H1 (cell line): ENCODE data around the gene GIMAP2. TPM values are rescaled to one million over a fixed set of nuclear protein-coding genes. Genes with fewer than 3 reads are reported as not detected.
A peak's percentile ranks its signal among the peaks of the same experiment; 100 is the strongest.

Experiments
- CTCF ChIA-PET: fragments of 300-600 bp; sonication (Branson Sonifier 250); formaldehyde crosslinking; loops from one replicate; lab custom pipeline; 2021; ENCODE audit not compliant: partially characterized antibody; lab: Charles Lee
- POLR2A ChIA-PET: fragments of 300-600 bp; sonication (Branson Sonifier 250); formaldehyde crosslinking; loops from one replicate; lab custom pipeline; 2021; ENCODE audit warnings: inconsistent platforms; ENCODE audit not compliant: partially characterized antibody; lab: Charles Lee
- DNase-seq, 2 experiments: peaks; one replicate each; pipeline versions ENCODE4 v3.0.0 to v3.0.0-alpha.2; 2010 to 2022; ENCODE audit warnings: low spot score in 2 of 2, low read depth in 1 of 2, mixed read lengths in 1 of 2
- FAIRE-seq: peaks from 2 replicates; lab custom pipeline; 2011; peaks lifted over from hg19 to GRCh38; lab: Jason Lieb, UNC
- H2AFZ ChIP-seq: 2 replicates; pipeline ENCODE4 v1.8.1; 2012; ENCODE audit warnings: low read length, inconsistent platforms
- H2AK5ac ChIP-seq: 2 replicates; pipeline ENCODE4 v1.6.1; 2013; ENCODE audit warnings: low read depth, low read length
- H2BK120ac ChIP-seq: replicated peaks from 2 replicates; pipeline ENCODE3; 2013; ENCODE audit warnings: low read depth, low read length, inconsistent platforms
- H2BK12ac ChIP-seq: 2 replicates; pipeline ENCODE4 v1.6.1; 2013; ENCODE audit warnings: low read depth, low read length
- H2BK15ac ChIP-seq: 2 replicates; pipeline ENCODE4 v1.6.1; 2013; ENCODE audit warnings: low read length
- H2BK20ac ChIP-seq: 2 replicates; pipeline ENCODE4 v1.6.1; 2013; ENCODE audit warnings: low read length
- H2BK5ac ChIP-seq: 2 replicates; pipeline ENCODE4 v1.6.1; 2013; ENCODE audit warnings: low read depth, low read length
- H3K14ac ChIP-seq: 2 replicates; pipeline ENCODE4 v1.6.1; 2013; ENCODE audit warnings: inconsistent platforms; ENCODE audit not compliant: insufficient read length
- H3K18ac ChIP-seq: 2 replicates; pipeline ENCODE4 v1.6.1; 2013; ENCODE audit warnings: low read length; ENCODE audit errors: extremely low read depth
- H3K23ac ChIP-seq: 2 replicates; pipeline ENCODE4 v1.6.1; 2013; ENCODE audit warnings: inconsistent platforms; ENCODE audit not compliant: insufficient read length
- H3K23me2 ChIP-seq: 2 replicates; pipeline ENCODE4 v1.6.1; 2013; ENCODE audit warnings: low read depth, low read length
- H3K27ac ChIP-seq: 2 replicates; pipeline ENCODE4 v1.6.1; 2011; ENCODE audit warnings: low read depth, low read length, inconsistent platforms
- H3K27me3 ChIP-seq, 4 experiments: replicated peaks in 1 of 4; 1 replicate in 1 of 4; 2 replicates in 3 of 4; pipeline versions ENCODE4 v1.6.1 to v1.8.1; 2011 to 2013; ENCODE audit warnings: low read length in 3 of 4, mild to moderate bottlenecking in 3 of 4, inconsistent platforms in 2 of 4, mixed read lengths in 2 of 4, moderate library complexity in 1 of 4; ENCODE audit not compliant: control insufficient read depth in 3 of 4, insufficient read depth in 3 of 4; ENCODE audit errors: extremely low read depth in 1 of 4
- H3K36me3 ChIP-seq, 4 experiments: 2 replicates each; pipeline versions ENCODE4 v1.6.1 to v1.8.1; 2011 to 2013; ENCODE audit warnings: mild to moderate bottlenecking in 4 of 4, low read length in 3 of 4, moderate library complexity in 2 of 4, control low read depth in 1 of 4, inconsistent platforms in 1 of 4; ENCODE audit not compliant: insufficient read depth in 4 of 4, control insufficient read depth in 2 of 4
- H3K4ac ChIP-seq: replicated peaks from 2 replicates; pipeline ENCODE3; 2013; ENCODE audit warnings: low read length, low read depth, mixed read lengths, inconsistent platforms; ENCODE audit not compliant: insufficient read length
- H3K4me1 ChIP-seq, 4 experiments: replicated peaks in 1 of 4; 1 replicate in 1 of 4; 2 replicates in 3 of 4; pipeline versions ENCODE4 v1.6.1 to v1.8.1; 2011 to 2013; ENCODE audit warnings: low read length in 3 of 4, inconsistent platforms in 2 of 4, mixed read lengths in 1 of 4; ENCODE audit not compliant: insufficient read depth in 4 of 4, control insufficient read depth in 3 of 4
- H3K4me2 ChIP-seq, 2 experiments: 2 replicates each; pipeline versions ENCODE4 v1.6.1 to v1.8.1; 2011 to 2013; ENCODE audit warnings: low read depth in 2 of 2, low read length in 2 of 2, control low read depth in 1 of 2, inconsistent platforms in 1 of 2, mild to moderate bottlenecking in 1 of 2; ENCODE audit not compliant: insufficient read depth in 1 of 2
- H3K4me3 ChIP-seq, 4 experiments: fragments of 200-600, 300-600 bp in 1 of 4; sonication (generic), shearing (Covaris generic), sonication (Bioruptor Twin) in 1 of 4; 2 replicates each; pipeline versions ENCODE4 v1.5.1 to v1.8.1; 2011 to 2016; ENCODE audit warnings: low read length in 4 of 4, low read depth in 3 of 4, control low read depth in 2 of 4, inconsistent platforms in 2 of 4, mild to moderate bottlenecking in 2 of 4, mixed read lengths in 1 of 4, moderate library complexity in 1 of 4; ENCODE audit not compliant: insufficient read depth in 2 of 4; ENCODE audit errors: extremely low read depth in 1 of 4
- H3K56ac ChIP-seq: replicated peaks from 2 replicates; pipeline ENCODE3; 2013; ENCODE audit warnings: low read depth, mild to moderate bottlenecking, mixed read lengths, low read length, inconsistent platforms; ENCODE audit not compliant: insufficient read length
- H3K79me1 ChIP-seq: 2 replicates; pipeline ENCODE4 v1.6.1; 2013; ENCODE audit warnings: low read depth, low read length, control low read depth
- H3K79me2 ChIP-seq, 2 experiments: 2 replicates each; pipeline versions ENCODE4 v1.6.1 to v1.8.1; 2012 to 2013; ENCODE audit warnings: low read length in 2 of 2, mild to moderate bottlenecking in 2 of 2, inconsistent platforms in 1 of 2; ENCODE audit not compliant: insufficient read depth in 2 of 2, control insufficient read depth in 1 of 2
- H3K9ac ChIP-seq, 4 experiments: replicated peaks in 1 of 4; 1 replicate in 1 of 4; 2 replicates in 3 of 4; pipeline versions ENCODE4 v1.6.1 to v1.8.1; 2011 to 2013; ENCODE audit warnings: low read depth in 3 of 4, low read length in 3 of 4, control low read depth in 2 of 4, mild to moderate bottlenecking in 2 of 4, moderate library complexity in 2 of 4, inconsistent platforms in 1 of 4; ENCODE audit errors: extremely low read depth in 1 of 4
- H3K9me3 ChIP-seq, 2 experiments: 2 replicates each; pipeline versions ENCODE4 v1.6.1 to v1.8.1; 2012 to 2013; ENCODE audit warnings: mild to moderate bottlenecking in 2 of 2, moderate library complexity in 2 of 2, control low read depth in 1 of 2, inconsistent platforms in 1 of 2, low read depth in 1 of 2, low read length in 1 of 2, mixed read lengths in 1 of 2; ENCODE audit not compliant: insufficient read depth in 2 of 2
- H4K20me1 ChIP-seq, 2 experiments: replicated peaks in 1 of 2; 2 replicates each; pipeline versions ENCODE3 to v1.8.1; 2011 to 2013; ENCODE audit warnings: inconsistent platforms in 2 of 2, low read length in 2 of 2, mild to moderate bottlenecking in 1 of 2; ENCODE audit not compliant: insufficient read depth in 2 of 2, control insufficient read depth in 1 of 2
- H4K5ac ChIP-seq: 2 replicates; pipeline ENCODE4 v1.6.1; 2013; ENCODE audit warnings: low read length, low read depth, mixed read lengths, inconsistent platforms; ENCODE audit not compliant: insufficient read length
- H4K8ac ChIP-seq: 2 replicates; pipeline ENCODE4 v1.8.0; 2013; ENCODE audit warnings: mild to moderate bottlenecking, moderate library complexity, low read length, inconsistent platforms; ENCODE audit not compliant: insufficient read depth; ENCODE audit errors: extremely low read depth
- H4K91ac ChIP-seq: replicated peaks from 2 replicates; pipeline ENCODE3; 2013; ENCODE audit warnings: low read length, mixed read lengths, inconsistent platforms; ENCODE audit not compliant: insufficient read length
- BACH1 ChIP-seq: IDR thresholded peaks from 2 replicates; pipeline ENCODE4 v1.6.1; 2012; ENCODE audit warnings: low read length, improper control_type of control experiment
- BRCA1 ChIP-seq: IDR thresholded peaks from 2 replicates; pipeline ENCODE4 v1.6.1; 2012; ENCODE audit warnings: low read depth, low read length, improper control_type of control experiment
- CBX8 ChIP-seq: fragments of 300-800, 300-1000 bp; sonication (generic); IDR thresholded peaks from 2 replicates; pipeline ENCODE4 v1.7.1; 2016; ENCODE audit warnings: low read depth, low read length, borderline replicate concordance
- CTBP2 ChIP-seq: IDR thresholded peaks from 2 replicates; pipeline ENCODE4 v1.7.0; 2011; ENCODE audit warnings: borderline replicate concordance, mild to moderate bottlenecking, moderate library complexity, mixed read lengths, low read length; ENCODE audit not compliant: insufficient read depth, insufficient read length
- FOSL1 ChIP-seq: IDR thresholded peaks from 2 replicates; pipeline ENCODE4 v1.6.1; 2011; ENCODE audit warnings: mild to moderate bottlenecking, low read depth, low read length, moderate library complexity; ENCODE audit not compliant: insufficient read depth
- HDAC2 ChIP-seq, 2 experiments: fragments of 300-600 bp in 1 of 2; sonication (generic) in 1 of 2; IDR thresholded peaks; 2 replicates each; pipeline ENCODE4 v1.6.1; 2011 to 2012; ENCODE audit warnings: low read depth in 2 of 2, low read length in 2 of 2, mild to moderate bottlenecking in 2 of 2, moderate library complexity in 2 of 2, borderline replicate concordance in 1 of 2, inconsistent platforms in 1 of 2
- TAF7 ChIP-seq: optimal IDR thresholded peaks from 2 replicates; pipeline ENCODE3; 2011; ENCODE audit warnings: low read depth, mild to moderate bottlenecking, inconsistent platforms, low read length, moderate library complexity, borderline replicate concordance
- WGBS, 2 experiments: shearing (Covaris generic) in 1 of 2; methylation state at CpG; one replicate each; pipeline versions ENCODE4 v1.1.6 to v1.1.7; 2013 to 2015; ENCODE audit warnings: low lambda C conversion rate in 2 of 2, mixed read lengths in 2 of 2, inconsistent platforms in 1 of 2, low coverage in 1 of 2, missing lambda C conversion rate in 1 of 2; ENCODE audit not compliant: insufficient replicate concordance in 2 of 2, insufficient coverage in 1 of 2, insufficient read length in 1 of 2; ENCODE audit errors: extremely low coverage in 1 of 2, missing lambda C conversion rate in 1 of 2; 5-methylcytosine and 5-hydroxymethylcytosine counted together
- polyA plus RNA-seq, 7 experiments: library from polyadenylated mRNA; depleted of rRNA in 3 of 7; stranded (reverse) in 5 of 7; unstranded in 2 of 7; fragments of >200 nt in 5 of 7; fragments of 200-250 nt in 2 of 7; gene quantifications; 1 replicate in 5 of 7; 2 replicates in 1 of 7; 4 replicates in 1 of 7; pipeline versions ENCODE4 v1.2.1 to v1.2.3, GENCODE V29; 2011 to 2013; ENCODE audit warnings: missing spikeins in 2 of 7, mixed read lengths in 2 of 7
- total RNA-seq: library from RNA; stranded (reverse); fragmentation: NEBNext Ultra II Directional; extraction: Animal tissue kit (Norgen Biotek cat#: 25700); gene quantifications from 2 replicates; pipeline ENCODE4 v1.2.1, GENCODE V29; 2021
- TF ChIP-seq, protein P1 (sequence below): IDR thresholded peaks from 2 replicates; pipeline ENCODE4 v1.6.1; 2011; ENCODE audit warnings: low read depth, mild to moderate bottlenecking, low read length; ENCODE audit not compliant: insufficient read depth
- TF ChIP-seq, protein P2 (sequence below), 3 experiments: IDR thresholded peaks; 1 replicate in 2 of 3; 2 replicates in 1 of 3; pipeline versions ENCODE4 v1.5.1 to v1.6.1; 2011; ENCODE audit warnings: low read length in 3 of 3, mild to moderate bottlenecking in 3 of 3, inconsistent platforms in 2 of 3, low read depth in 1 of 3, moderate library complexity in 1 of 3; ENCODE audit not compliant: insufficient read depth in 1 of 3; ENCODE audit errors: control extremely low read depth in 1 of 3

GIMAP2 gene
- total and polyA plus RNA-seq, 2 of the 8 experiments (the other 6 are each of a cell fraction or from before 2014, with no cell fraction given) = not detected

DNA sequence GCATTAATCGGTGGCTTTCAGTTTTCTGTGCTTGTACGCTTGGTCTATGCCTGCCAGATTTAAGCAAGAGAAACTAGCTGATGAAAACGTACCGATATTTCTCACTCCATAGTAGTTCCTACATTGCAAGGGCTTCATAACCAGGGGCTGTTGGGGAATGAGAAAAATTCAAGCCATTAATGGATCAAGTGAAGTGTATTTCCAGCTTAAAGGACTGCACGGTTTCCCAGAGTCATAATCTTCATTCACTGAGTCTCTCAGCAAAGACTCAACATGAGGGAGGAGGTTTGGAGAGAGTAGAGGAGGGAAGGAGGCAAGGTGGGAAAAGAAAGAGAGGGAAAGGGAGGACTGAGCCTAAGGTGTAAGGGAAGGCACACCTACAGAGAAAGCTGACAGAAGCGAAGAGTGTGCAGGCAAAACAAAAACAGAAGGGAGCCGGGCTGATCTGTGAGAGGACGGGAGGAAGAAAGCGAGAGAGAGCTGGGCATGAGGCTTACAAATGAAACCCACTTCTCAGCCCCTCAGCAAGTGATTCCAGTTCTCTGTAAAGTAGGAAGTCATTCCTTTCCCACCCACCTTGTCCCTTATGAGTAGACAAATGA, 625 bp downstream of the GIMAP2 start:
- Histone ChIP-seq H3K4me2 (no peak overlapping the region), H3K18ac (no peak overlapping the region), H4K91ac (no peak overlapping the region), H2AFZ (0 out of 2 replicates have a peak overlapping the region, but pooled peaks have one; percentile 5), H3K56ac (no peak overlapping the region), H3K27me3 (0 out of 7 replicates have a peak, but pooled peaks cover 0 to 2% (median 0%) of the 10 kb centered on the region in 4 experiments), H2BK120ac (no peak overlapping the region), H2BK12ac (no peak overlapping the region), H2BK20ac (no peak overlapping the region), H3K4me3 (no peak overlapping the region), H3K36me3 (no peaks in the 10 kb centered on the region), H3K27ac (no peak overlapping the region), H2BK5ac (no peak overlapping the region), H3K4me1 (no peaks in the 10 kb centered on the region; a peak in 1 of 7 replicates), H3K14ac (no peak overlapping the region), H4K20me1 (no peaks in the 10 kb centered on the region), H3K23me2 (no peaks in the 10 kb centered on the region; the same call in 1 of the 2 replicates), H3K79me1 (no peaks in the 10 kb centered on the region), H3K79me2 (no peaks in the 10 kb centered on the region), H2AK5ac (no peak overlapping the region), H3K23ac (no peak overlapping the region), H4K5ac (no peak overlapping the region), H4K8ac (no peak overlapping the region), H3K9me3 (no peaks in the 10 kb centered on the region), H3K4ac (no peak overlapping the region), H3K9ac (no peak overlapping the region), H2BK15ac (no peak overlapping the region)
- 90% methylated on average over 9 of the region's 9 CpGs; no CpG with 5 or more reads in 1 of the 2 experiments for WGBS, 2 experiments
- ChIA-PET POLR2A (no interaction called here), CTCF (interaction anchor here (0.5 to 1.4 kb wide), 3 partner anchors 11 to 250 kb away, joined by 3 to 4 read pairs (median 3); no protein-coding TSS in a partner anchor)
- no peak for FAIRE-seq
- no peak for DNase-seq
- TF ChIP-seq CTBP2 (no peak), TAF7 (no peak), BRCA1 (no peak), HDAC2 (IDR thresholded peaks at IDR 0.05; ENCODE audit: borderline replicate concordance in 1 of 2, low read depth in 2 of 2, low read length in 2 of 2) (no peak), BACH1 (no peak), CBX8 (no peak), FOSL1 (no peak)
- TF ChIP-seq, protein P1, sequence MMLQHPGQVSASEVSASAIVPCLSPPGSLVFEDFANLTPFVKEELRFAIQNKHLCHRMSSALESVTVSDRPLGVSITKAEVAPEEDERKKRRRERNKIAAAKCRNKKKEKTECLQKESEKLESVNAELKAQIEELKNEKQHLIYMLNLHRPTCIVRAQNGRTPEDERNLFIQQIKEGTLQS = no peak
- TF ChIP-seq, protein P2, sequence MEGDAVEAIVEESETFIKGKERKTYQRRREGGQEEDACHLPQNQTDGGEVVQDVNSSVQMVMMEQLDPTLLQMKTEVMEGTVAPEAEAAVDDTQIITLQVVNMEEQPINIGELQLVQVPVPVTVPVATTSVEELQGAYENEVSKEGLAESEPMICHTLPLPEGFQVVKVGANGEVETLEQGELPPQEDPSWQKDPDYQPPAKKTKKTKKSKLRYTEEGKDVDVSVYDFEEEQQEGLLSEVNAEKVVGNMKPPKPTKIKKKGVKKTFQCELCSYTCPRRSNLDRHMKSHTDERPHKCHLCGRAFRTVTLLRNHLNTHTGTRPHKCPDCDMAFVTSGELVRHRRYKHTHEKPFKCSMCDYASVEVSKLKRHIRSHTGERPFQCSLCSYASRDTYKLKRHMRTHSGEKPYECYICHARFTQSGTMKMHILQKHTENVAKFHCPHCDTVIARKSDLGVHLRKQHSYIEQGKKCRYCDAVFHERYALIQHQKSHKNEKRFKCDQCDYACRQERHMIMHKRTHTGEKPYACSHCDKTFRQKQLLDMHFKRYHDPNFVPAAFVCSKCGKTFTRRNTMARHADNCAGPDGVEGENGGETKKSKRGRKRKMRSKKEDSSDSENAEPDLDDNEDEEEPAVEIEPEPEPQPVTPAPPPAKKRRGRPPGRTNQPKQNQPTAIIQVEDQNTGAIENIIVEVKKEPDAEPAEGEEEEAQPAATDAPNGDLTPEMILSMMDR (IDR thresholded peaks at IDR 0.05; ENCODE audit: control extremely low read depth in 1 of 3, insufficient read depth in 1 of 3, low read depth in 1 of 3, low read length in 3 of 3) = no peak
